NAMALWA (cell line): ENCODE data around the gene RASGEF1C.

ENCODE experiments used
- DNase-seq: peaks from one replicate; pipeline ENCODE4 v3.0.0-alpha.2; 2015; ENCODE audit warnings: low spot score

The RASGEF1C gene

GRCh38 chr5:180209137-180209581 lies at the start of gene RASGEF1C:
RASGEF1C (minus strand) TSS chr5:180209211; CDS start chr5:180138052, 71,159 bp downstream.
- no peak for DNase-seq

DNA sequence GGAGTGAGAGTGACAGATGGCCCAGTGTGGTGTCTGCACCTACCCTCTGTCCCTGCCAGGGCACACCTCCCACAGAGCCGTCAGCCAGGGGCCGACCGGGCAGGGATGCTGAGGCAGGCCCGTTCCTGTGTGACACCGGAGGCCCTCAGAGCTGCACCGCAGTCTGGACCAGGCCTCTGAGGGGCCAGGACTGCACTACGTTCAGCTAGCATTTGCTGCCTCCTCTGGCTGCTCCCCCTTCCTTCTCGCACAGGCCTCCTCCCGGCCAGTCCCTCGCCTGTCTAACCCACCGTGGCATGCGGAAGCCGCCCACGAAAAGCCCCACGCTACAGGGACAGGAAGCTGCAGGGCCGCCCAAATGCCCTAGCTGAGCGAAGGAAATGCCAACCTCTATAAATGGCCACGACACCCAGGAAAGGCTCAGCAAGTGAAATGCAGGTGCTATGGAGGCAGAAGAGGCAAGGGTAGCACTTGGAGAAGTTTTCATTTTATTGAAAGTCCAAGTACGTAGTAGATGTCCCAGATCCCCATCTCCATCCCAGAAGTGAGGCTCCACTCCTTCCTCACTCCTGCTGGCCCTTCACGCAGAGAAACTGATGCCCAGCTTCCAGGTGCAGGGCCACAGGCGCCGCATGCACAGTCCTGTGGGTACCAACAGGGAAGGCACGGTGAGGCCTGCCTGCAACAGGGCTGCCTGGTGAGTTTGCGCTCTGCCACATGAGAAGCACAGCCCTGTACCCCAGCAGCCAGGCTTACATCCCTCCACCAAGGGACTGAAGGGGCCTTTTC lies 44.2 kb upstream of the RASGEF1C start:
- no peak for DNase-seq

DNA sequence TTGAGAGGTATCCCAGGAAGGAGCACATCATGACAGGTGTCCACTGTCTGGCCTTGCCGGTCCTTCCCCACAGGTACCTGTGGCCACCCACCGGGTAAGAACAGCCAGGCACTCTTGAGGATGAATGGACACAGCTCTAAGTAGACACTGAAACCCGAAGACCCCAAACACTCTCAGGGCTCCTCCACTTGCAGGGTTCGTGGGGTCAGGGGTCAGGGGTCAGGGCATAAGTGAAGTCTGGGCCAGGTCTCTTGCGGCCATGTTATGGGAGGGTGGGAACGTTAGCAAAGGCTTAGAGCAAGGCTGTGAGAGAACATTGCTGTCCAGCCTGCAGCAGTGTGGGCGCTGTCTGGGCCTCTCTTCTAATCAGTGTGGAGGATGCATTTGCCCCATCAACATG lies 42.9 kb upstream of the RASGEF1C start:
- no peak for DNase-seq

DNA sequence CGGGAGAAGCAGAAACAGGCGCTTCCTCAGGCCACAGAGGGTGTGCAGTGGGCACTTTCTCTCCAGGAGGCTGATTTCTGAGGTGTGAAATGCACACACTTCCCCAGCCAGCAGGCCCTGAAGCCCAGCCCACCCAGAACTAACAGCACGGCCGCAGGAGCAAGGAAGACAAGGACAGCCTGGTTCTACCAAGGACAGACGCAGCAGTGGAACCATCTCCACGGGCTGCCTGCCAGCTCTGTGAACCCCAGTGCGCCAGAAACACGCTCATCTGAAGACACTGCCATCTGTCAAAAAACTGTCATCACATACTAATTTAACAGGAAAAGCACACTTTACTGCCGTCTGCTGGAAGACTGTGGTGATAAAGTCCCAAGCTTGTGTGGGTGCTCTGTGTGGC lies 42.1 kb upstream of the RASGEF1C start:
- no peak for DNase-seq

DNA sequence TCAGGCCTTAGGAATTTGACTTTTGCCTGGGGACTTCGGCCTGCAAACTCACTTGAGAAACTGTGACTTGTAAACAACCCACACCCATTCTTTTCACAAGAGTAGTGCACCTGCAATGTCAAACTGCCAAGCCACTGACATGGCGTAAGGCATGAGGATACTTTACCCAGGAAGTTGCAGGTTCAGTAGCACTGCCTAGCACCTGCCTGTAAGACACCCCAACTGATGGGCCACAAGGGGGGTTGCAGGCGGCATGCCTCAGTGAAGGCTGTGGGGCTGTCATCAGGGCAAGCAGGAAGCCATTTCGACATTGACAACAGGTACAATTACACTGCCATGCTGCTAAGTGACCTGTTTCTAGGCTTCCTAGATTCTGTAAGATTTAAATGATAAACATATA lies 41.3 kb upstream of the RASGEF1C start:
- DNase-seq: no peak

GRCh38 chr5:180241600-180241999 lies 32.6 kb upstream of the RASGEF1C start:
- DNase-seq: no peak

DNA sequence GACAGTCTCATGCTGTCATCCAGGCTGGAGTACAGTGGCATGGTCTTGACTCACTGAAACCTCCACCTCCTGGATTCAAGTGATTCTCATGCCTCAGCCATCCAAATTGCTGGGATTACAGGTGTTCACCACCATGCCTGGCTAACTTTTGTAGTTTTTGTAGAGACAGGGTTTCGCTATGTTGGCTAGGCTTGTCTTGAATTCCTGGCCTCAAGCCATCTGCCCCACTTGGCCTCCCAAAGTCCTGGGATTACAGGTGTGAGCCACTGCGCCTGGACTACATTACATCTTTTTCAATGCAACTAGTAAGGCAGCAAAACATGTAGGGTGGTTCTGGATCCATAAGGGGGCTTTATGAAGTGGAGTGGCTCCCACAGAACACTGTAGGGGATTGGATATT lies 29.6 kb upstream of the RASGEF1C start:
- no peak for DNase-seq

DNA sequence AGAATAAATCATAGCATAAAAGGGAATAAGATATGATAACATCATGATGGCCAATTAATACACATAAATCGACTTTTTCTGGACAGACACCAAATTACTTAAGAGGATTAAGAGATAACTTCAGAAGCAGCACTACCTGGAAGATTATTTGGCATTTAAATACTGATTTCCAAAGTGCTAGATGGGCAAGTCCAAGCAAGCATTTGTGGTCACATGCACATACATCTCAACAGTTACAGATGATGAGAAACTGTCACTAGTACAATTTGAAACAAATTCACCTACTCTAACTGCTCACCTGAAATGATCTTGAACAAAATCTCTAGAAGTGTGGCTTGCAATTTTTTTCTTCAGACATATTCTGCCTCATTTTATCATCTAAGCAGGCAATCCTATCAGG lies 26.8 kb upstream of the RASGEF1C start:
- no peak for DNase-seq

DNA sequence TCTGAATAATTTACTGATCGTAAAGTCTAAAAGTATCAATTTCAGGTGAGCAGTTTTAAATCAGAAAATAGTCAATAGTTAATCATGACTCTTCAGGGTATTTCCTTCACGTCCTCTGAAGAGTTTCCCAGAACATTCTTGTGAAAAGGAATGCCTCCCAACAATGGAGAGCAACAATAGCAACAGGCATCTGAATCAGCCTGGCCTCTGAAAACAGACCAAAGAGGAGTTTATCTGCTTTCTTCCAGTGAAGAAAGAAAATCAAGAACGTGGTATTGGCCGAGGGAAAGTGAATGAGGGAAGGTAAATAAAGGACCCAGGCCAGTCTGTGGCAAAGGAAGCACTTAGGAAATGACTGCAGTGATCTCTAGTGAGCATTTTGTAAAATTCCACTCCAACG lies 26.1 kb upstream of the RASGEF1C start:
- no peak for DNase-seq

- no peak for DNase-seq
These were observed 25.3 kb upstream of the RASGEF1C start for GRCh38 chr5:180234271-180234670.

DNA sequence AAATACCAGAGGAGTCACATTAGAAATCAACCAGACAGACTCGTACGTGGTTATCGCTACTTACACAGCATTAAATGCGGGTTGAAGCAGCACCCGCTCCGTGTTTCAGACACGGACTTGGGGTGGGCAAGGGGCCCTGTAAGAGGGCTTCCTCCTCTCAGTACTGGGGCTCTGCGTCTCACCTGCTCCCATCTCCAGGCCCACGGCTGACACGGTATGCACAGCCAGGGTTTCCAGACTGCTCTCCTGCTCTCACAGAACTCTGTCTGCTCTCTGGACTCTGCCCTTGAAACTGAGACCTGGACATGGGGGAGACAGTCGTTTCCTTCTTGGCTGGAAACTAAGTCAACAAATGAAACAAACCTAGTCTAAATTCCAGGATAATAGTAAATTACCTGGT lies 24.7 kb upstream of the RASGEF1C start:
- DNase-seq: no peak

GRCh38 chr5:180230017-180230416 lies 21.0 kb upstream of the RASGEF1C start:
- no peak for DNase-seq

DNA sequence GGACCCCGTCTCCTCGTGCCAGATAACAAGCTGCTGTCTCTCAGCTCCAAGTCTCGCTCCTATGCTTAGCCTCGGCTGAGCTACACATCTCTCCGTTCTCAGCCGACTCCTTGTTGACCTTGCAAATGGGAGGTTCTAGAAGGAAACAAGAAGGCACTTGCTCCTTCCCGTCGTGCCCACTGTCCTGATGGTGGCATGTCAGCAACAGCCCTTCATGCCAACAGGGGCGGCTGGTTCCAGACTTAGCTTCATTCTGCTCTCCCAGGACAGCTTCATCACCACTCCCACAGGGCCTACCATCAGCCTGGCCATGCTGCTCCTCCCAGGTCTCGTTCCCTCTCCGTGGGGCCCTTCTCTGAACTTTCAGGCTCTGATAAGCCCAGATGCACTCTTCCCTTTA lies 13.0 kb upstream of the RASGEF1C start:
- DNase-seq: no peak

DNA sequence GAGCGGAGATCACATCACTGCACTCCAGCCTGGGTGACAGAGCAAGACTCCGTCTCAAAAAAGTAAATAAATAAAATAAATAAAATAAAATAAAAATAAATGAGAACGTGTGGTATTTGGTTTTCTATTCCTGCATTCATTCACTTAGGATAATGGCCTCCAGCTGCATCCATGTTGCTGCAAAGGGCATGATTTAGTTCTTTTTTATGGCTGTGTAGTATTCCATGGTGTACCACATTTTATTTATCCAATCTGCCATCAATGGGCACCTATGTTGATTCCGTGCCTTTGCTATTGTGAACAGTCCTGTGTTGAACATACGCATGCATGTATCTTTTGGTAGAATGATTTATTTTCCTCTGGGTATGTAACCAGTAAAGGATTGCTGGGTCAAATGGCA lies 8.8 kb upstream of the RASGEF1C start:
- DNase-seq: no peak

GRCh38 chr5:180216646-180217171 lies 7.7 kb upstream of the RASGEF1C start:
- no peak for DNase-seq

- DNase-seq: no peak
These were observed 7.0 kb upstream of the RASGEF1C start for GRCh38 chr5:180215783-180216630.

DNA sequence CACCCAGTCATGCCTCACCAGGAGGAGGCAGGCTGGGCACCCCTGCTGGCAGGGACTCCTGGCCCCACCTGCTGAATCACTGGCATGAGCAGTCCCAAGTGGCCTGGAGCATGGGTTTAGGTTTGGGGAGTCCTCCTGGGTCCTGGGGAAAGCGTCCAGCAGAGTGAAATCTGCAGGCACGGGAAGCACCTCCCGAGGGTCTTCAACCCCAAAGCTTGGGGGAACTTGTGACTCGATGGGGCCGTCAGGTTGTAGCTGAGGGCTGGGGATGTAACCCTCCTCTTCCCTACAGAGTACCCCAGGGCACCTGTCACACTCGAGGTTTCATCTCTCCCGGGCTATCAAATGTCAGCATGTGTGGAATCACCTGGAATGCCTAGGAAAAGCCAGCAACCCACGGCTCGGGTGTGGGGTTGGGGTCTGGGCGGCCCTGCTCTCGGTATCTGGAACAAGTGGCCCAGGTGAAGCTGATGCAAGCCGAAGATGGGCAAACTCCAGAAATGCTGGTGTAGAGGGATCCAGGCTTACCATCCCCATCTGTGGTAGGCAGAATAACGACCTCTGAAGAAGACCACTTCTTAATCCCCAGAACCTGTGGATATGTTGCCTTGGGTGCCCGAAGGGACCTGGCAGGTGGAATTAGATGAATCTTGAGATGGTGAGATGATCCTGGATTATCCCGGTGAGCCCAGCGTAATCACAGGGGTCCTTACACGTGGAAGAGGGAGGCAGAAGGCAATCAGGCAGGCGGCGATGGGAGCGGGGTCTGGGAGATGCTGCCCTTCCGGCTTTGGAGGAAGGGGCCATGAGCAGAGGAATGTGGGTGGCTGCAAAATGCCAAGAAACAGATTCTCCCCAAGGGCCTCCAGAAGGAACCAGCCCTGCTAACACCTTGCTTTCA lies 6.1 kb upstream of the RASGEF1C start:
- DNase-seq: no peak

DNA sequence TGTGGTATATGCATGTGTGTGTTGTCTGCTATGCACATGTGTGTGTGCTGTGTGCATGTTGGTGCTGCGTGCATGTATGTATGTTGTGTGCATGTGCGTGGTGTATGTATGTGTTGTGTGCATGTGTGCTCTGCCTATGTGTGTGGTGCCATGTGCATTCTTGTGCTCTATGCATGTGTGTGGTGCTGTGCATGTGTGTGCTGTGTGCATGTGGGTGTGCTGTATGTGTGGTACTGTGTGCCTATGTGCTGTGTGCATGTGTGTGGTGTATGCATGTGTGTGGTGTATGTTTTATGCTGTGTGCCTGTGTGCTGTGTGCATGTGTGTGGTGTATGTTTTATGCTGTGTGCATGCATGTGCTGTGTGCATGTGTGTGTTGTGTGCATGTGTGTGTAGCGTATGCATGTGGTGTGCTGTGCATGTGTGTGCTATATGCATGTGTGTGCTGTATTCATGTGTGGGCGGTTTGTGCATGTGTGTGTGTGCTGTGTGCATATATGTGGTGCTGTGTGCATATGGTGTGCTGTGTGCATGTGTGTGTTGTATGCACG lies 4.7 kb upstream of the RASGEF1C start:
- DNase-seq: no peak

GRCh38 chr5:180213256-180213600 lies 4.2 kb upstream of the RASGEF1C start:
- DNase-seq: no peak

DNA sequence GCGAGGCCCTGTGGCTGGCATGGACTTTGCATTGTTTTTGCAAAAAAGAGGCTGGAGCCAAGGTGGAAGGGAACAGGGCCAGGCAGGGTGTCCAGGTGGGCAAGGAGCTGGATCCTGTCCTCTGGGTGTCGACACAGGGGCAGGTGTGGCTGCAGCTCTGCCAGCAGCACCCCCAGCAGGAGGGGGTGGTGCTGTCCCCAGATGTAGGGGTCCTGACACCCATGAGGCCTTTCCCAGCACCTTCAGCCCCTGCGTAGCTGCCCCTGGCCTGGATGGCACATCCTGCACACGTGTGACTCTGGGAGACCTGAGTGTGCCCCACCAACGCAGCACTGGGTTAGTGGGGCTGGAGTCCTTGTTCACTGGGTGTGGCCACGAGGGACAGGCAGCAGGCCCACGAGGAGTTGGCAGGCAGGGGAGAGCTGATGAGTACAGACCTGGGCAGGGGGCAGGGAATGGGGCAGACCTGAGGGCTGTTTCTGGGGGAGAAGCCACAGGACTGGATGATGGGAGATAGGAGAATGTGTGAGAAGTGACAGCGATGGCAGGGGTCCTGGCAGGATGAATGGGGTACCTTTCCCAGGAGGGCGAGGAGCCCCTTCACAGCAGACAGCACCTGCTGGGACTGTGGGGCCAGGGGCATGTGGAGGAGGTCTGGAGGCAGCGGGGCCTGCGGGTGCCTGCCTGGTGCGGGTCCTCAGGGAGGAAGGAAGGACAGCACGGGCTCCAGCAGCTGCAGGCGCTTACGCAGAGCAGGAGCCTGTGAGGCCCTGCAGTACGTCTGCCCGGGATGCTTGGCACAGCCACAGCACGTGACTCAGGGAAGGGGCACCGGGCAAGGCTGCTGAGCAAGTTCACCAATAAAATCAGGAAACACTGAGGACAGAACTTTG lies 3.6 kb upstream of the RASGEF1C start:
- no peak for DNase-seq

- DNase-seq: no peak
These were observed 2.7 kb upstream of the RASGEF1C start for GRCh38 chr5:180211761-180212035.
